SW 1271 (cell line): ENCODE results near the gene SLC25A33.
"Not testable (repeated sequence)": the region's sequence is repeated elsewhere in the genome, so short reads cannot be mapped to it uniquely, and the experiment has no call there.

Experiments used
- DNase-seq, 2 experiments: peaks; one replicate each; lab custom pipeline; 2025; lab: John Stamatoyannopoulos, UW

The SLC25A33 gene

DNA sequence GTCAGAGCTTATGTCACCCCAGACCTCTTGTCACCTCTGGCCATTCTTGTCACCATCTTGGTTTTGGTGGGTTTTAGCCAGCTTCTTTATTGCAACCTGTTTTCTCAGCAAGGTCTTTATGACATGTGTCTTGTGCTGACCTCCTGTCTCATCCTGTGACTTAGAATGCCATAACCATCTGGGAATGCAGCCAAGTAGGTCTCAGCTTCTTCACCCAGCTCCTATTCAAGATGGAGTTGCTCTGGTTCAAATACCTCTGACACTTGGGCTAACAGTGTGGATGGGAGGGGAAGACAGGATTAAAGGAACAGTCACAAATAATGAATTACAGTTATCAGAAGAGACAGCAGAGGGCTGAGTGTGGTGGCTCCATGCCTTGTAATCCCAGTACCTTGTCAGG lies 81.8 kb downstream of the SLC25A33 start:
- no peak for DNase-seq

DNA sequence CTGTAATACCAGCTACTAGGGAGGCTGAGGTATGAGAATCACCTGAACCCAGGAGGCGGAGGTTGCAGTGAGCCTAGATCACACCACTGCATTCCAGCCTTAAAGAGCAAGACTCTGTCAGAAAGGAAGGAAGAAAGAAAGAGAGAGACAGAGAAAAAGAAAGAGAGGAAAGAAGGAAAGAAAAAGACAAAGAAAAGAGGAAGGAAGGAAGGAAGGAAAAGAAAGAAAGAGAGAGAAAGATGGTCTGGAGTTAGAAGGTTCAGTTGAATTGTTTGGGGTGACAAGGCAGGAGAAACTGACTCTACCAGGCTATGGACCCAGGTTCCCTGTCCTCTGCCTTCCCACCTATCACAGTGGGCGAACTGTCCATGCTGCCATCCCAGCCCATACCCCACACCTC lies 84.8 kb downstream of the SLC25A33 start:
- no peak for DNase-seq

DNA sequence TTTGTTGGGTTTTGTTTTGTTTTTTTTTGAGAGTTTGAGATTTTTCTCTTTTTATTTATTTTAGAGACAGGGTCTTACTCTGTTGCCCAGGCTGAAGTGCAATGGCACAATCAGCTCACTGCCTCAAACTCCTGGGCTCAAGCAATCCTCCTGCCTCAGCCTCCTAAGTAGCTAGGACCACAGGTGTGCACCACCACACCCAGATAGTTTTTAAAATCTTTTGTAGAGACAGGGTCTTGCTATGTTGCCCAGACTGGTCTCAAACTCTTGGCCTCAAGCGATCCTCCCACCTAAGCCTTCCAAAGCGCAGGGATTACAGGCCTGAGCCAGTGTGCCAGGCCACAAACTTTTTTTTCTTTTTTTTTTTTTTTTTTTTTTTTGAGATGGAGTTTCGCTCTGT lies 85.8 kb downstream of the SLC25A33 start:
- not testable (repeated sequence) for DNase-seq

DNA sequence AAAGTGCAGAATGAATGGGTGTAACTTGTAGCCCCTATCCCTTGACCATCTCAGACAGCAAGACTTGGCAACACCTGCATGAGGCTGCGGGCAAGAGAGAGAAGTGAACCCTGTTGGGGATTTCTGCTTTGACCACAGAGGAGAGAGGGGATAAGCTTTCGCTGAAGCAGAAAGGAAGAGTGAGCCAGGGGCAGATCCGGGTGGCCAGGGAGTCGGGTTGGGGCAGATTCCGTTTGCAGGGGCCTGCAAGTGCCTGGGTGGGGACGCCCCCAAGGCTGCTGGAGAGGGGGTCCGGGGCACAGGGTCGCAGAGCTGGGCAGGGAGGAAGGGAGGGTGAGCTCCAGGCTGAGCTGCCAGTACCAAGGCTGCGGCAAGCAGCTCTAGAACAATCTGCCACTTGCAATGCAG lies 86.9 kb downstream of the SLC25A33 start:
- DNase-seq: no peak

DNA sequence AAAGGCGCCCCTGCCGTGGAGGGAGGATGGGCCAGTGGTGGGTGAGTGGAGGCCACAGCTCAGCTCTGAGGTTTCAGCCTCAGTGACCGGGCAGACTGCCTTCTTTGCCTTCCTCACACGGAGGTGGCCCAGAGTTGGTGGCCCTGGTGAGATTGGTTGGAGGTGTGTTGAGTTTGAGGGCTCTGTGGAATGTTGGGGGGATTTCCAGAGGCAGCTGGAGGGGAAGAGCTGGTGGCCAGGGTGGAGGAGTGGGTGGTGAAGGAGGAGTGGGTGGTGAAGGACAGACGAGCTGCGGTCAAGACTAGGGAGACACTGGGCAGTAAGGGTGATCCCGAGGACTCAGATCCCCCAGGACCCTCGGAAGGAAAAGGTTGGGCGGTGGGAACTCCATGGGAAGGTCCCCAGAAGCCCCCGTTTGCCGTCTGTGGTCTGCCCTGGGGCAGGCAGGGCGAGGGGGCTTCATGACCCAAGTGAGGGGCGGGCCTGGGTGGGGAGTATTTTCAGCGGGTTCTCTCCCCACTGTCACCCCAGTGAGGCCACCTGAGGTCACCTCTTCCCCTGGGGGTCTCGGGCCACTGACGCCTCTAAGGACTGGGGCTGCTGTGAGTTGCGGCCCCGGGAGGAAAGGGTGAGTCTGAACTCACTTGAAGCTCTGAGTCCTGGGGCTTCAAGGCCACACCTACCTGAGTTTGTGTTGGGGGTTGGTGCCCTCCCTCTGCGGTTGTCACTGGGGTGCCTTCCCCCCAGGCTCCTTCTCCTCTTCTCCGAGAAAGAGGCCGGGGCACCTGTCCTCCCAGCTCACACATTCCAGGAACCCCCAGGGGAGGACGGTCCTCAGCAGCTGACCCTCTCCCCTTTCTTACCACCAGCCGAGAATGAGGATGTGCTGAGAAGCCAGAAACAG lies 89.5 kb downstream of the SLC25A33 start:
- no peak for DNase-seq

DNA sequence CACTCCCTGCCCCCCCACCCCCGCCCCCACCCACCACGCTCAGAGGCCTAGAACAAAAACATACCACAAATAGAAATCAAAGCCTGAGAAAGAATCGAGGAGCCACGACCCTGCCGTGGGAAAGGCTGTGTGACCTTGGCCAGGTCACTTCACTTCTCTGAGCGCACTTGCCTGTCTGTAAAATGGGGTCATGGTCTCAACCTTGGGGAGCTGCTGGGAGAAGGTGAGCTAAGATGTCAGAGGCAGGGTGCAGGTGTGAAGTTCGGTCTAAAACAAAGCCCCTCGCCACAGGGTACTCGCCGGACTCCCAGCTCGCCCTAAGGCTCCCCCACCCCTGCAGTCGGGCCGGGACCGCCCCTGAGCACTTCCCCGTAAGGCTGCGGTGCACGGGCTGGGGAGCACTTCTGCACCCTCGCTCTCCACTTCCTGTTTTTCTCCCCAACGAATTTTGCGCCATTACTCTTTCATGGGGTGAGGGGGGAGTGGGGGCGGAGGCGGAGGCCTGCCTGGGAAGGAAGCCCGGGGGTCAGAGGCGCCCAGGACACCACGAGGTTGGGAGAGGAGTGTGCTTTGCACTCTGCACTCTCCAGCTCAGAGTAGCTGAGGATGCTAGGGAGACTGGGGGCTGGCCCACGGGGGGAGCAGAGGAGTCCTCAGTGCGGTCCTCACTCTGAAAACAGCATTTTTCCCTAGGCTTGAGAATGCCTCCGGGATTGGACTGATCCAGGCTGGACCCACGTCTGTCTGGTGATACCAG lies 90.4 kb downstream of the SLC25A33 start:
- no peak for DNase-seq

DNA sequence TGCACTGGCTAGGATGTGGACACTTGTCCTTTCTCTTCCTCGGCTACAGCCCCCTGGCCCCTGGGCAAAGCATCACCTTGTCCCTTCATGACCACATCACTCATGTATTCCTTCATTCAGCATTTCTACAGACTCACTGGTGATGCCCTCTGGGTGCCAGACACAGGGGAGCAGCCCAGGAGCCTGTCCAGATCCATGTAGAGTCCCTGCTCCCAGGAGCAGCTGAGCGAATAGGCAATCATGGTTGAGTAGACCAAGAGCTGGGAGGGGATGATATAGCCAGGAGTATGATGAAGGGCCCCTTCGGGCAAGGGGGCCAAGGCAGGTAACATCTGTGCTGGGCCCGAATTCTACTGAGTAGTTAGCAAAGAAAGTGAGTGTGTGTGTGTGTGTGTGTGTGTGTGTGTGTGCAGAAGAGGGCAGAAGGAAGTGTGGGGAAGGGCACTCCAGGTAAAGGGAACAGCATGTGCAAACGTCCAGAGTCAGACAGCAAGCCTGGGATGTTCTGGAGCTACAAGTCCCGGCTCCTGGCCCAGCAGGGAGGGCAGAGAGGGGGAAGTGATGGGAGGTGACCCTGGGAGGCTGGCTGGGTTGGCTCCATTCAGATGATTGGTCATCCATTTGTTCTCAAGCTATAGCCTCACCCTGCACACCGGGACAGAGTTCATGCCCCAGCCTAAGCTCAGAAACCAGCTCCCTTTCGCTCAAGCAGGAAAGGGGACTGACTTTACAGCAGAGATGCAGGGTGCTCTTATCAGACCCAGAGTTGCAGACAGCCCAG lies 91.3 kb downstream of the SLC25A33 start:
- no peak for DNase-seq

DNA sequence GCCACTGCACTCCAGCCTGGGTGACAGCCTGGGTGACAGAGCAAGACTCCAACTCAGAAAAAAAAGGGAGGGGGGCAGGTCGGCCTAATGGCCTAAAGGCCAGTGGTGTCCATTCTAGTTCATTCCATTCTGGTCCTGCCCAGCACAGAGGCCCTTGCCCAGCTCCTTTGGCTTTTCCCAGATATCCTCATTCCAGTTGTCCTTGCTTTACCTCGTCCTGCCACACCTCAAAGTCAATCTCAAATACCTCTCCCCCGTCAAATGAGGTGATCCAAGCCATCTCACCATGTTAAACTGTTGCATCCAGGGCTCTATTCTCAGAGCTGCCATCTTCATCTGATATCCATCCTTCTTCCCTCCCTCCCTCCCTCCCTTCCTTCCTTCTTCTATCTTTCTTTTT lies 92.3 kb downstream of the SLC25A33 start:
- DNase-seq: no peak

DNA sequence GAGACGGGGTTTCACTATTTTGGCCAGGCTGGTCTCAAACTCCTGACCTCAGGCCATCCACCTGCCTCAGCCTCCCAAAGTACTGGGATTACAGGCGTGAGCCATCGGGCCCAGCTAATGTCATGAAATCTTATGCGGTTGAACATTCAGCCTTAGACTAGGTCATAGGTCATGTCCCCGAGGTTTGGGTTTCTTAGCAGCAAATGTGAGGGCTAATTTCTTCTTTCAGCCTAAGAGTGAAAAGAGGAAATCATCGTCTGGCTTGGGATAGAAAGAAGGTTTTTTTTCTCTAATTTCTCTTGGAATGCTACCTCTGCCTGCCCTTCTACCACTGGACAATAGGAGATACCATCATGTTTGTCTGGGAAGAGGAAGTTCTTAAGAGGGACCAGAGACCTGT lies 94.2 kb downstream of the SLC25A33 start:
- no peak for DNase-seq

DNA sequence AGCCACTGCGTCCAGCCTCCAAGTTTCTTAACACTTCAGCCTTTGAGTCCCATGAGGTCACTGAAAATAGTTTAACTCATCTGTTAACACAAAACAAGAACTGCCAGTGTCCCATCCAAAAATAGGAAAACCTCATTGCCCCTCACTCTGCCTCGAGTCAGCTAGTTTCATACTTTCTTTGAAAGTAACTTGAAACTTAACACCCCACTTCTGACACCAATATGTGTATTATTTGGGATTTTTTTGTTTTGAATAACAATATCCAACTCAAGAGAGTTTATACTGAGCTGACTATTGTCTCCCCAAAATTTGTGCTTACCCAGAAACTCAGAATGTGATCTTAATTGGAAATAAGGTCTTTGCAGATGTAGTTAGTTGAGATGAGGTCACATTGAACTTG lies 95.3 kb downstream of the SLC25A33 start:
- DNase-seq: no peak
